Thymus (tissue), 11 donors: ENCODE data around the gene TAGLN2. TPM values are rescaled to one million over a fixed set of nuclear protein-coding genes. Genes with fewer than 3 reads are reported as not detected.

Experiments
- DNase-seq, 9 donors: peaks; one replicate each; pipeline ENCODE4 v3.0.0-alpha.2; 2013; ENCODE audit warnings: low spot score in 9 of 9, low read depth in 6 of 9, missing footprints in 1 of 9
- H3K27ac ChIP-seq, 2 donors: one replicate each; pipeline ENCODE4 v1.5.1; 2013; ENCODE audit warnings: control low read depth in 1 of 2, low read depth in 1 of 2, low read length in 1 of 2, mild to moderate bottlenecking in 1 of 2, moderate library complexity in 1 of 2
- H3K27me3 ChIP-seq, 2 donors: one replicate each; pipeline ENCODE4 v1.5.1; 2013; ENCODE audit warnings: low read length in 1 of 2; ENCODE audit not compliant: control insufficient read depth in 2 of 2, insufficient read depth in 1 of 2
- H3K36me3 ChIP-seq, 2 donors: one replicate each; pipeline ENCODE4 v1.5.1; 2013; ENCODE audit warnings: low read length in 1 of 2, mild to moderate bottlenecking in 1 of 2, moderate library complexity in 1 of 2; ENCODE audit not compliant: control insufficient read depth in 2 of 2, insufficient read depth in 2 of 2
- H3K4me1 ChIP-seq, 2 donors: one replicate each; pipeline ENCODE4 v1.5.1; 2013; ENCODE audit warnings: low read length in 2 of 2; ENCODE audit not compliant: control insufficient read depth in 2 of 2, insufficient read depth in 2 of 2
- H3K4me3 ChIP-seq, 2 donors: one replicate each; pipeline ENCODE4 v1.5.1; 2013; ENCODE audit warnings: low read length in 2 of 2, control low read depth in 1 of 2, mild to moderate bottlenecking in 1 of 2
- H3K9me3 ChIP-seq, 2 donors: one replicate each; pipeline ENCODE4 v1.5.1; 2013; ENCODE audit warnings: low read length in 1 of 2, mild to moderate bottlenecking in 1 of 2; ENCODE audit not compliant: control insufficient read depth in 2 of 2, insufficient read depth in 1 of 2
- WGBS: extraction: QIAGEN DNeasy Blood & Tissue Kit; methylation state at CpG from one replicate; pipeline ENCODE4 v1.1.7; 2013; 5-methylcytosine and 5-hydroxymethylcytosine counted together
- polyA plus RNA-seq: library from polyadenylated mRNA; stranded (reverse); fragments of 200-250 nt; gene quantifications from one replicate; pipeline ENCODE4 v1.2.3, GENCODE V29; 2013
- total RNA-seq: library from RNA; stranded (reverse); fragments of 120-200 nt; gene quantifications from one replicate; pipeline ENCODE4 v1.2.4, GENCODE V29; 2013
- donor health status: healthy.

TAGLN2 gene
- total and polyA plus RNA-seq, 2 donors: 172 to 429 TPM

DNA sequence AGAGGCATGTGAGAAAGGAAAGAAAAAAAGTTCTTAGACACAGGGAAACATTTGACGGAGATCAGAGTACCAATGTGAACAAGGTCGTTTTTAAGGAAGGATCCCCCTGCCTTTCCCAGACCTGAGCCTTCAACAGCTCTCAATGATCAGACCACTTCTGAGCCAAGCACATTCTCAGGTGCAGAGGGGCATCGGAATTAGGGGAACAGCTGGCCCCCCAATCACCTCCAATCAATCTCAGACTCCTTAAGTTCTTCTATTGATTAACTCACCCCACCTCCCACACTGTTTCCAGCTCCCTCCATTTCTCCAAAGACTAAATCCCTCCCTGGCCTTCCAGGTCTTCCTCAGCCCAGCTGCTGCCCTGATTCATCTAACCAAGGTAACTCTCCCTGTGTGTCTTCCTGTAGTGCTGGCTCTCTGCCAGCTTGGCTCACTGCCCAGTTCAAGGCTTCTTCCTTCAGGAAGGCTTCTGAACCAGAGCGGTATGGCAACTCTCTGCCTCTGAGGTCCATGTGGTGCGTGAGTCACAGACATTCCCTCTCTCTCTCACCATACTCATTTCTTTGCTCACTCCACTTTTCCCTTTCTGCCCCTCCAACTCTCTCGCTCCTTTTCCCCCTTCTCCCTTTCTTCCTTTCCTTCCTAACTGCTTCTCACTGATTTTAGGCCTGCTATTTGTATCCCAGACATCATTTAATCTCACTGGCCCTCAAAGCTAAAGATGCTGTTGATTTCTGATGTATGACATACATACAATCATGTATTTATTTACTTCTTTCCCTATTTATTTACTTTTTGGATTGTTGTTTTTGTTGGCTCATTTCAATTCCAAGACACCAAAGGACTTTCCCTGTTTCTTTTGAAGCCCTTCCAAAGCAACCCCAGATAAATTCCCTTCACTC is 43.4 kb downstream of the TAGLN2 start:
- peak in 1 of 9 donors; percentile 30 for DNase-seq
- Histone ChIP-seq H3K27me3 (no peaks in the 10 kb centered on the region), H3K27ac (no peak overlapping the region), H3K9me3 (no peaks in the 10 kb centered on the region), H3K4me1 (no peaks in the 10 kb centered on the region), H3K4me3 (no peak overlapping the region), H3K36me3 (no peaks in the 10 kb centered on the region)
- WGBS: 72% methylated on average over 6 of the region's 6 CpGs

DNA sequence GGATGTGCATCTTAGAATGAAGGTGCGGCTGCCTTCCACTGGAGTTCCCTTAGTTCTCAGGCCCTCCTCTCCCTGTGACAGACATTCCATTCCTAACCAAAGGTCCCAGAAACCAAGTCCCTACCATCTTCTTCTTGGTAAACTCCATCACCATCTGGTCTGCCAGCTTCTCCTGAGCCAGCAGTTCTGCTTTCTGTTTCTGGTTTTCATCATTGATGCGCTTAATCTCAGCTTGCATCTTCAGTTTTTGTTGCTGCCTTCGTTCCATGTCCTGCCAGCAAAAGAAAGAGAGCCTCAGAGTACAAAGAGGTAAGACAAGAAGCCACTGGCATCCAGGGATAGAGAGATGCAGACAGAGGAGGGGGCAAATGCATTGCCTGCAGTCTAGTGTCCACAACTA is 44.9 kb downstream of the TAGLN2 start:
- DNase-seq: no peak
- Histone ChIP-seq H3K27ac (no peak overlapping the region), H3K9me3 (no peaks in the 10 kb centered on the region), H3K27me3 (no peaks in the 10 kb centered on the region), H3K4me3 (no peak overlapping the region), H3K36me3 (no peaks in the 10 kb centered on the region), H3K4me1 (no peaks in the 10 kb centered on the region)
- 82% methylated on average over 3 of the region's 3 CpGs for WGBS

DNA sequence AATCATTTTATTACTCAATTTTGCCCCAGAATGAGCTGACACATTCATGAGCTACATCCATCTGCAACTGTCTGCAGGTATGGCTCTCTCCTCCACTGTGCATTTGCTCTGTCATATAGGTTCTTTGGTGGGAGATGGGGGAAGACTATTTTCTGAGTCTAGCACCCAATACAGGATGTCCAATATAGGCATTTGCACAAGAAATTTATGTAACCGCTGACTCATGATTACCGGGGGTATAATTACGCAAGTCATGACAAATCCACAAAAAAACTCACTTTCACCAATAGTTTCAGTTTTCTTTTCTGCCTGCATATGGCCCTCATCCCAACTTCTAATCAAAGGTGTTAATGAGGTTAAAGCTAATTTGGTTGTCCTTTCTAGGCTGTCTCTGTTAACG is 45.3 kb downstream of the TAGLN2 start:
- Histone ChIP-seq H3K4me1 (no peaks in the 10 kb centered on the region), H3K4me3 (no peak overlapping the region), H3K27me3 (no peaks in the 10 kb centered on the region), H3K27ac (no peak overlapping the region), H3K36me3 (no peaks in the 10 kb centered on the region), H3K9me3 (no peaks in the 10 kb centered on the region)
- 71% methylated on average over 4 of the region's 4 CpGs for WGBS
- DNase-seq: no peak

DNA sequence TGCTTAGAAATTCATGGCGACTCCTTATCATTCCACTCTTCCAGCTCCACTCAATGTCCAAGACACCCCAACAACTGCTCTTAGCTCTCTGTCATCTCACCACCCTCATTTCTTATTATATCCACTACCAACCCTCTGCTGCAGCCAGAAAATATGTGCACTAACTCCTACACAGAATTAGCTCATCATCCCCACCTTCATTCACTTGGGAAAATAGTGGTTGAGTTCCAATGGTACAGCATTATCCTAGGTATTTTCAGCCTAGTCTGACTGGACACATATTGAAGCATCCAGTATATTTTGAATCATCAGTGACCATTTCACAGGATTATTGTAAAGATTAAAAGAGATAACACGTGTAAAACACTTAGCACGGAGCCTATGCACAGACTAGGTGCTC is 46.2 kb downstream of the TAGLN2 start:
- Histone ChIP-seq H3K4me1 (no peaks in the 10 kb centered on the region), H3K27ac (no peak overlapping the region), H3K36me3 (no peaks in the 10 kb centered on the region), H3K9me3 (no peaks in the 10 kb centered on the region), H3K27me3 (no peaks in the 10 kb centered on the region), H3K4me3 (no peak overlapping the region)
- DNase-seq: no peak
- WGBS: 96% methylated on average over 3 of the region's 3 CpGs

DNA sequence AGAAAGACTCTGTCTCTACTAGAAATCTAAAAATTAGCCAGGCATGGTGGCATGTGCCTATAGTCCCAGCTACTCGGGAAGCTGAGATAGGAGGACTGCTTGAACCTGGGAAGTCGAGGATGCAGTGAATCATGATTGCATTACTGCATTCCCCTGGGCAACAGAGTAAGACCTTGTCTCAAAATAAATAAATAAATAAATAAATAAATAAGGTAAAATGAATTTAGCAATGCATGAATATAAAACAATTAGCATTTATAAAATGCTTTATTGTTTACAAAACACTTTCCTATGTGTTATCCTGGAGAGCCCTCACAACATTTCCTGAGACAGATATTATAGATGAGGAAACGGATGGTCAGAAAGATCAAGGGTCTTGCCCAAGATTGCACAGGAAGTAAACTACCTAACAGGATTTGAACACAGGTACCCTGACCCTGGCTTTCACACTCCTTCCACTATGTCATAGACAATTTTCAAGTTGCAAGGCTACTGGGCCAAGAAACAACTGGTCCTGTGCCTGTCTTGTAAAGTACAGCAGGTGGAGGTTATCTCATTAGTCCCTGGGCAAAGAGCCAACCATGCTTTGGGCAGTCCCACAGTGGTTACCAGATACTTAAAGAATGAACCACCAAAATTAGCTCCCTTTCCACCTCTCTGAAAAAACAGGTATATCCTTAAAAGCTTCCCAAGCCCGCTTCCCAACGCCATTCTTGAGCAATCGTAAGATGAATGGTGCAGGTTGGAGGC is 47.4 kb downstream of the TAGLN2 start:
- Histone ChIP-seq H3K9me3 (no peaks in the 10 kb centered on the region), H3K4me1 (no peaks in the 10 kb centered on the region), H3K27me3 (no peaks in the 10 kb centered on the region), H3K27ac (no peak overlapping the region), H3K4me3 (no peak overlapping the region), H3K36me3 (no peaks in the 10 kb centered on the region)
- WGBS: 99% methylated on average over 6 of the region's 6 CpGs
- DNase-seq: no peak

DNA sequence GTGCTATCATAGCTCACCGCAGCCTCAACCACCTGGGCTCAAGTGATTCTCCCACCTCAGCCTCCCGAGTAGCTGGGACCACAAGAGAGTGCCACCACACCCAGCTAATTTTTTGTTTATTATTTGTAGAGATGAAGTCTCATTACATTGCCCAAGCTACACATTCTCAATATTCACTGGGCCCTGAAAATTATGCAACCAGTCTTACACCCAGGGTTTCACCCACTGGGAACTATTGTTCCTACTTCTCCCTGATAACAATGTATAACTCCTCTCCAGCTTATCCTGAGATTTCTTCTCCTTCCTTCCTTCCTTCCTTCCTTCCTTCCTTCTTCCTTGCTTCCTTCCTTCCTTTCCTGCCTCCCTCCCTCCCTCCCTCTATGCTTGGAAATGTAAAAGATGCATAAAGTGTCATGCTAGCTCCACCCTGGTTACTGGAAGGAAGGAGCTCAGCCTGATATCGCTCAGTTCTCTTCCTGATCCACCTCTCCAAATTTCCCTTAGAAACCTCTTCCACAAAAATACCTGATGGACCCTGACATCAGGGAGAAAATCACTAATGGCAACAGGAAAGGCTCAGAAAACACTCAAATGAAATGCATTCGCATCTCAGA is 51.7 kb downstream of the TAGLN2 start:
- H3K9me3 ChIP-seq: no peaks in the 10 kb centered on the region
- no peak overlapping the region for H3K4me3 ChIP-seq
- 97% methylated on average over 4 of the region's 4 CpGs for WGBS
- no peaks in the 10 kb centered on the region for H3K36me3 ChIP-seq
- no peaks in the 10 kb centered on the region for H3K27me3 ChIP-seq
- H3K27ac ChIP-seq: no peak overlapping the region
- peaks cover 6 to 11% of the 10 kb centered on the region in 2 donors for H3K4me1 ChIP-seq
- DNase-seq: no peak

DNA sequence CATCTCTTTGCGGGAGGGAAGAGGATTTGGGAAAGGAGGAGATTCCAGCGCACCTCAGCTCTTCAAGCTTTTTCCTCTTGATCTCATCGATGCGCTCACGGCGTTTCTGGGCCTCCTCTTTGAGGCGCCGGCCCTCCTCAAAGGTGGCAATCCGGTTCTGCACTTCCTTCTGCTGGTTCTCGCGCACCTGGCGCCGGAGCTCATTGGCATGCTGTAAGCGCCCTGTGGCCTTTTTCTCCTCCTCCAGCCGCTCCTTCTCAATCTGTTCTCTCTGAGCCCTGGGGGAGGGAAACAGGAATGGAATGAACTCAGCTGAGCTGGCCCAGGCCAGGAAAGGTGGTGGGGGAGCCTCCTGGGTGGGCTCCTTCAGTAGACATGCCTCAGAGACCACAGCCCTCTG is 52.4 kb downstream of the TAGLN2 start:
- no peaks in the 10 kb centered on the region for H3K27me3 ChIP-seq
- no peaks in the 10 kb centered on the region for H3K36me3 ChIP-seq
- no peaks in the 10 kb centered on the region for H3K9me3 ChIP-seq
- H3K4me3 ChIP-seq: no peak overlapping the region
- H3K4me1 ChIP-seq: peaks cover 6 to 14% of the 10 kb centered on the region in 2 donors
- no peak for DNase-seq
- no peak overlapping the region for H3K27ac ChIP-seq
- 93% methylated on average over 15 of the region's 15 CpGs for WGBS

DNA sequence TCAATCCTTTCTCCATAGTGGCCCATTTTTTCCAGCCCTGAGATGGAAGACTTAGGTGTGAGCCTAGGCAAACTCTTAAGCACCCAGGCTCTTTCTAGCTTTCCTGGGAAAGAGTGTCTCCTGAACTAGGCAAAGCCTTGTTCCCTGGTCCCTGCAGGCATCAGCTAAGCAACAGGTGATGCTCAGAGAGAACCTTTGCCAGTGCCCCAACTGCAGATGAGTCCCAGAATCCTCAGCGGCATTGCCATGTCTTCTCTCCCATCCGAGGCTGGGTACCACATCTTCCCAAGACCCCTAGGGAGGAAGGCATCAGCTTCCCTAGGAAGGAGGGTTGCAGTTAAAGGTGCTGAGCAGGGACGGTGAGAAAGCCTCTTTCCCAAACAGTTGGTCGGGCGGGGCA is 54.6 kb downstream of the TAGLN2 start:
- peaks cover 0 to 3% of the 10 kb centered on the region in 2 donors for H3K9me3 ChIP-seq
- H3K36me3 ChIP-seq: no peaks in the 10 kb centered on the region
- H3K4me1 ChIP-seq: peaks cover 15 to 34% of the 10 kb centered on the region in 2 donors
- H3K27me3 ChIP-seq: no peaks in the 10 kb centered on the region
- no peak overlapping the region for H3K27ac ChIP-seq
- WGBS: 97% methylated on average over 5 of the region's 5 CpGs
- H3K4me3 ChIP-seq: no peak overlapping the region
- DNase-seq: no peak

DNA sequence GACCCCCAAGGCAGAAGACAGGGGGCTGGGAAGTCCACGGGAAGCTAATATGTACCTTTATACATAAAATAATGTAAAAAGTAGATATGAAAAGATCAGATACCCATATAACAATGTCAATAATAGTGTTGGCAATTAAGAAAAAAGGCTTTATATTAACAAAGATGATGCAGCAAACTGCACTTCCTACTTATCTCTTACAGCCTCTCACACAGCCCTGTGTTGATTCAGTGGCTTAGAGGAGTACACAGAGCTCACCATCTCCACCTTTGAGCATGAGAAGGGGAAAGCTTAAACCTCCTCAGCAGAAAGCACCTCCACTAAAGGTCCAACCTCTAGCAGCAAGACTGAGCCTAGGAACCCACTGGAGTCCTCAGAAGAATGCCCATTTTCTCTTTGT is 55.7 kb downstream of the TAGLN2 start:
- DNase-seq: no peak
- Histone ChIP-seq H3K27ac (no peak overlapping the region), H3K4me3 (no peak overlapping the region), H3K36me3 (no peaks in the 10 kb centered on the region), H3K27me3 (no peaks in the 10 kb centered on the region), H3K9me3 (peaks cover 0 to 3% of the 10 kb centered on the region in 2 donors), H3K4me1 (peaks cover 15 to 34% of the 10 kb centered on the region in 2 donors)
- 78% methylated on average over 1 of the region's 1 CpG for WGBS
